NCI-H1417 treated with DMSO at 0.1 percent for 48 hours (cell line): ENCODE measurements around the gene H2AZ2.
"Not testable (repeated sequence)": the region's sequence is repeated elsewhere in the genome, so short reads cannot be mapped to it uniquely, and the experiment has no call there.

Experiments
- DNase-seq: peaks from one replicate; lab custom pipeline; 2025; lab: John Stamatoyannopoulos, UW

The H2AZ2 gene

GRCh38 chr7:44814919-44815318, 33.0 kb downstream of the H2AZ2 start:
- no peak for DNase-seq

DNA sequence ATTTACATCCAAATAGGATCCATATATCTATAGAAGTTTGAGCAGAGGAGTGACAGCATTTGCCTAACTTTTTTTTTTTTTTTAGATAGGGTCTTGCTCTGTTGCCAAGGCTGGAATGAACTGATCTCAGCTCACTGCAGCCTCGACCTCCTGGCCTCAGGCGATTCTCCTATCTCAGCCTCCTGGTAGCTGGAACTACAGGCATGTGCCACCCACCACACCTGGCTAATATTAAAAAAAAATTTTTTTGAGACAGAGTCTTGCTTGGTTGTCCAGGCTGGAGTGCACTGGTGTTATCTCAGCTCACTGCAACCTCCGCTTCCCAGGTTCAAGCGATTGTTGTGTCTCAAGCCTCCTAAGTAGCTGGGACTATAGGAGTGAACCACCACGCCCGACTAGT, 36.3 kb downstream of the H2AZ2 start:
- DNase-seq: no peak

DNA sequence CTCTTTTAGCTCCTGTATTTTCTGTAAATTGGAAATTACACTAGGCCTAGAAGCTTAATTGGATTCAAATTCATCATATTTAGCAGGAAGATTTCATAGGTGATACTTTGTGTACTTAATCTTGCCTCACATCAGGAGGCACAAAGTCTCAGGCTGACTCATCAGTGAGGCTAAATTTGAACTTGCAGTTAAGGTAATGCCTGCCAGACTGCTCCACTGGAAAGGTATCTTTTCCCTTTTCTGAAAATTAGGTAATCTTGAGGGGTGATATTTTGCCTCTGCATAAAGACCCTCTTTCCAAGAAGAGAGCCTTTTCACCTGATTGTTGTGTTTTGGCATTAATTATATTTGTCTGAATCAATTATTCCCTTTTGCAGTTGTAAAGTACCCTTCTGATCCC, 36.8 kb downstream of the H2AZ2 start:
- no peak for DNase-seq

- DNase-seq: no peak
These were observed 38.9 kb downstream of the H2AZ2 start for GRCh38 chr7:44808914-44809393.

DNA sequence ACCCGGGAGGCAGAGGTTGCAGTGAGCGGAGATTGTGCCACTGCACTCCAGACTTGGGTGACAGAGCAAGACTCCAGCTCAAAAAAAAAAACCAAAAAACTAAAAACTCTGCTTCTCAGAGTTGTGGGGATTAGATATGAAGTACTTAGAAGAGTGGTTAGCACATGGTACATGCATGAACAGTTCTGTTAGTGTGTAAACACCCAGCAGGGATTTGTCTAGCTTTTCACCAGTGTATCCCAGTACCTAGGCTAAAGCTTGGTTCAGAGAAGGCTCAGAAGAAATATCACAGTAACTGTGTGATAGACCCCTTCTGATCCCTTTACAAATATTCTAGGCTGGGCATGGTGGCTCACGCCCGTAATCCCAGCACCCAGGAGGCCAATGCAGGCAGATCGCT, 41.9 kb downstream of the H2AZ2 start:
- DNase-seq: no peak

DNA sequence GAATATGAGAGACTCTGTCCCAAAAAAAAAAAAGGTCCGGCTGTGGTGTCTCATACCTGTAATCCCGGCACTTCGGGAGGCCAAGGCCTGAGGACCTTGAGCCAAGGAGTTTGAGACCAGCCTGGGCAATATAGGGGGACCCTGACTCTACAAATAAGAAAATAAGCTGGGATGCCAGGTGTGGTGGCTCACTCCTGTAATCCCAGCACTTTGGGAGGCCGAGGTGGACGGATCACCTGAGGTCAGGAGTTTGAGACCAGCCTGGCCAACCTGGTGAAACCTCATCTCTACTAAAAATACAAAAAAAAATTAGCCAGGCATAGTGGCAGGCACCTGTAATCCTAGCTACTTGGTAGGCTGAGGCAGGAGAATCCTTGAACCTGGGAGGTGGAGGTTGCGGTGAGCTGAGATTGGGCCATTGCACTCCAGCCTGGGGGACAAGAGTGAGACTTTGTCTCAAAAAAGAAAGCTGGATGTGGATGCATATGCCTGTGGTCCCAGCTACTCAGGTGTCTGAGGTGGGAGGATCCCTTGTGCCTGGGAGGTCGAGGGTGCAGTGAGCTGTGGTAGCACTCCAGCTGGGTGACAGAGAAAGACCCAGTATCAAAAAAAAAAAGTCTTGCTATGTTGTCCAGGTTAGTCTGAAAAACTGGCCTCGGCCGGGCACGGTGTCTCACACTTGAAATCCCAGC, 43.9 kb downstream of the H2AZ2 start:
- not testable (repeated sequence) for DNase-seq

- DNase-seq: no peak
These were observed 45.4 kb downstream of the H2AZ2 start for GRCh38 chr7:44802418-44803025.

DNA sequence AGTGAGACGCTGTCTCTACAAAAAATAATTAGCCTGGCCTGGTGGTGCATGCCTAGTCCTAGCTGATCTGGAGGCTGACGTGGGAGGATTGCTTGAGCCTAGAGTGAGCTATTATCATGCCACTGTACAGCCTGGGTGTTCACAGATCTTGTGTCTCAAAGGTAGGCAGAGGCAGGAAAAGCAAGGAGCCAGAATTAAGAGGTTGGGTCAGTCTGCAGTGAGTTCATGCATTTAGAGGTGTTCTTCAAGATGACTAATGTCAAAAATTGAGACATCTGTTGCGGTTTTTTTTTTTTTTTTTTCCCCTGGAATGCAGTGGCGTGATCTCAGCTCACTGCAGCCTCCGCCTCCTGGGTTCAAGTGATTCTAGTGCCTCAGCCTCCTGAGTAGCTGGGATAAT, 46.0 kb downstream of the H2AZ2 start:
- no peak for DNase-seq

DNA sequence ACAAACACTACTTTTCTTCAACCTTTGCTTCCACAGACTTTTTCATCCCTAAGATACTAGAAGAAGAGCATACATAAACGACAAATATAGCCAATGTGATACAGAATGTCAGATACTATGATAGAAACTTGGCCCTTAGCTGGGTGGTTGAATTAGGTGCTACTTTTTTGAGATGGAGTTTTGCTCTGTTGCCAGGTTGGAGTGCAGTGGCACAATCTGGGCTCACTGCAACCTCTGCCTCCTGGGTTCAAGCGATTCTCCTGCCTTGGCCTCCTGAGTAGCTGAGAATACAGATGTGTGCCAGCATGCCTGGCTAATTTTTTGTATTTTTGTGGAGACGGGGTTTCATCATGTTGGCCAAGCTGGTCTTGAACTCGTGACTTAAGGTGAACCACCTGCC, 47.9 kb downstream of the H2AZ2 start:
- DNase-seq: no peak

- no peak for DNase-seq
These were observed 49.1 kb downstream of the H2AZ2 start for GRCh38 chr7:44798649-44799305.

DNA sequence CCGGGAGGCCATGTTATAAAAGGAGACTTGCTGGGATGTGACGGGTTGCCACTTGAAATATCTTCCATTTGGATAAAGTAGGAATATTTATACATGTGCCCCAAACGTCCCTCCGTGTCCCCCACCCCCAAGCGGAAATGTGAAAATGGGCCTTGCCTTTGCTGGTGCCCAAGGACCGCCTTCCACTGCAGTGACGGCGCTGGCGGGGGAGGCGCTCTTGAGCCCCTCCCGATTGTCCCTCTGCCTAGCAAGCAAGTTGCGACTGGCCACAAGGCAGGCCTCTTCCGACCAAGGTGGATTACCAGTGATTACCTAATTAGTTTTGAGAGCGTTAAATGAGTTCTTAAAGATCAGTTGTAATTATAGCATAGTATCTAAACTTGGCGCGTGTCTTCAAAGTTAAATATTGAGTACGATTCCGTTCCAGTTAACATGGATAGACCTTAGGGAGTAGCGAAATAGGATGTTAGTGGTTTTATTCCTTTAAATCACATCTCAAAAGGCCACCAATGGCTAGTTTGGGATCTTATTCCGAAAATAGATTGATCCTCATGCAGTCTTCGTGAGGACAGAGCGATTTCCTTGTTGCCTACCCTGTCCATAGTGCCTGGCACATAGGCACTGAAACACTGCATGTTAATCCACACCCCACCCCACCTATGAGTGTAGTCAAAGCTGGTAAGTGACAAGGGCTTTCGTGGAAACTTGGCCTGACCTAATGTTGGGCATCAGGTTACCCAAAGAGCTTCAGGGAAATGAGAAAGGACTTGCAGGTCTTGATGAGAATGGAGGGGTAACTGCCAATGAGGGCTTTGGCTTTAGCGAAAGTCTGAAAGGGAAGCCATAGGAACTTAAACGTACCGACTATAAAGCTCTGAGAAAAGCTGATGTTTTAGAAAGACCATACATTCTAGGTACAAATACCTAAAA, 50.3 kb downstream of the H2AZ2 start:
- DNase-seq: peak; percentile 13

GRCh38 chr7:44796504-44797328, 51.2 kb downstream of the H2AZ2 start, which contains the start of gene PPIA:
TSS of gene PPIA (plus strand) at chr7:44796681. CDS start at chr7:44796725, 44 bp downstream.
- DNase-seq: peak; percentile 89

- no peak for DNase-seq
These were observed 51.8 kb downstream of the H2AZ2 start for GRCh38 chr7:44796034-44796503.

DNA sequence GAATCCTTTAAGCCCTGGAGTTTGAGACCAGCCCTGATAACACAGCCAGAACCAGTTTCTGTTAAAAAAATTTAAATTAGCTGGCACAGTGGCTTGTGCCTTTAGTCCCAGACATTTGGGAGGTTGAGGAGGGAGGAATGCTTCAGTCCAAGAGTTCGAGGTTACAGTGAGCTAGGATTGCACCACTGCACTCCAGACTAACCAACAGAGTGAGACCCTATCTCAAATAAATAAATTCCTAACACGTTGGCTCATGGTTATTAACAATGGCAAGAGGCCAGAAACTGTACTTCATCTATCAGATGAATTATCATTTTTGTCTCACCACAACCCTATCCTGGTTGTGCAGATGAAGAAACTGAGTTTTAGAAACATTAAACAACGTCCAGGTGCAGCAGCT, 53.6 kb downstream of the H2AZ2 start:
- DNase-seq: no peak

DNA sequence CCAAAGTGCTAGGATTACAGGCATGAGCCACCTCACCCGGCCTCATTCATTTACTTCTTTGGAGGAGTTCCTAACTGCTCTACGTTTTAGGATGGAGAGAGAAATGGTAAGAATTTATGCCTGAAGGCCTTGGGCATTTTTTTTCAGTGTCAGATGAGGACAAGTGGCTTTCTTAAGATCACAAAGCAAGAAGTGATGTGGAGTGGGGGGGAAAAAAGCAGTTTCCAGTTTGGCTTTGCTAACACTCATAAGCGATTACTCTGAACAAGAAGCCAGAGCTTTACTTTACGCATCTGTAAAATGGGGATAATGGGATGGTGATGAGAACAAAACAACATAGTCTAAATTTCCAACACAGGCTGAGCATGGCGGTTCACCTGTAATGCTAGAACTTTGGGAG, 54.0 kb downstream of the H2AZ2 start:
- DNase-seq: no peak

DNA sequence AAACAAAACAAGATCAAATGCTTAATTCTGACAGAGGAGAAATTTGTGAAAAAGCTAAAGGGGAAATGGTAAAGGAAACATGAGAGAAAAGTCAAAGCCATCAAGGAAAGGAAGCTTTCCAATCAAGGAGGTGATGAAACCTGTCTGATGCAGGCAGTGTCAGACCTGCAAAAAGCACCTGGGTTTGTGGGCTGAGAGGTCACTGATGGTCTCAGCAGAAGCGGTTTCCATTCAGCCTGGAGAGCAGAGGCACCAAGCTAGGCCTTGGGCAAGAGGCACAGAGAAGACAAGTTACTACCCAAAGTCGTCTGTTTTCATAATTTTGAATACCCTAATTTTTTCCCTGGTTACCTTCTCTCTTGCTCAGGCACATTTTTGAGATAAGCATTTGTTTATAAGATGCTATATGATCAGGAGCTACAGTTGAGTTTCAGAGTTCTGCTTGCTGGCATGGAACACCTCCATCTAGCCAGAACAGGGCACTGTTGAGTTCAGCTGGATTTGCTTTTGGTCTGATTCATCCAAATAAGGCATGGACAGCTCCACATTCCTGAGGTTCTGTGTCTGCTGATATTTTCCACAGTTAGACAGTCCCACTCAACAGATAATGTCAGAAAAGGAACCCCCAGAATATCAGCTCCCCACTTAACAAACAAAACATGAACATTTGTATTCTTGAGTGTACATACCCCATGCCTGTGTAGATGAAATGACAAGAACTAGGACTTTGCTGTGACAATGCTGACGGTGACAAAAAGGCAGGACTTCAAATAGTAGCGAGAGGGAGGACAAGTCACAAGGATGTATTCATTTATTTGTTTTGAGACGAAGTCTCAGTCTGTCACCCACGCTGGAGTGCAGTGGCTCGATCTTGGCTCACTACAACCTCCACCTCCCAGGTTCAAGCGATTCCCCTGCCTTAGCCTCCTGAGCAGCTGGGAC, 56.3 kb downstream of the H2AZ2 start:
- no peak for DNase-seq

DNA sequence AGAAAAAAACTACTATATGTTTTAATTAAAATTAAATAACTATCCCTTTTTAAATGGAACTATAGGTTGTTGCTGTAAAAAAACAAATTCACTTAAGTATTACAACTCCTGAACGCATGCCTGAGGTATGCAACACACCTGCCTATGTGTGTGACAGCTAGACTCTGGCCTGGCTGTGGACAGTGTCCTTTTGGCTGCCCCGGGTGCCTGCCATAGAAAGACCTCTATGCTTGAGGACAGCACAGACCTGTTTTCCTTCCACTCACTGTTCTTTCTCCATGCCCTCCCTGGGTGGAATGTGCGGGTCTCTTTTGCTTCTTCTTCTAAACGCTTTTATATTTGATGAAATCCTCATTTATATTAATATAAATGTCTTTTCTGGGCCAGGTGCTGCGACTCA, 57.9 kb downstream of the H2AZ2 start:
- no peak for DNase-seq

DNA sequence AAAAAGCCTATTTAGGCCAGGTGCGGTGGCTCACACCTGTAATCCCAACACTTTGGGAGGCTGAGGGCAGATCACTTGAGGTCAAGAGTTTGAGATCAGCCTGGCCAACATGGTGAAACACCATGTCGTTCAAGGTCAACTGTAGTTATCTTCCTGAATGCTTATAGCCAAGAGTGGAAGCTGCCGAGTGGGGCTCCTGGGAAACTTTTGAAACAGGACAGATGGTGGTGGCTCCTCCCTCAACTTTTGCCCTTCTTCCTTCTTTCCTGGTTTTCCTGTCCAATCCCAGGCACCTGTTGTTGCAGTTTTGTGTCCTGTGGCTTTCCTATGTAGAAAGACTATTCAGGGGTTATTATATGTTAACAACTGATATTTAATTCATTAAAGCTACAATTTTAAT, 60.1 kb downstream of the H2AZ2 start:
- no peak for DNase-seq

DNA sequence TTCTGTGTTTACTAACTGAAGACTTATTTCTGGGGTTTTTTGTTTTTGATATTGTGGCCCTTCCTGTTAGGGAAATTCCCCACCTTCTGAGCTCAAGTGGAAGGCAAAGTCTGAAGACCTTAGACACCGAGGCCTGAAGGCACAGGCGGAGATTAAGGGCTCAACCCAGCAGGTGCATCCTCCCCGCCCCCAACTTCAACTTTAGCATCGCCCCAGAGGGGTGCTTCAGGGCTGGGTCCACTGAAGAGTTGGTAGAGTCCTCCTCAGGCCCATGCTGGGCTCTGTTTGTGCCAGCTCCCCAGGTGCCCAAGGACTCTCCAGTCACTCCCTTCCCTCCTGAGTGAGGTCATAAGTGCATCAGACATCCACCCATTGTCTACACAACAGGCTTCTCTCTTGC, 60.8 kb downstream of the H2AZ2 start:
- no peak for DNase-seq

- not testable (repeated sequence) for DNase-seq
These were observed 62.7 kb downstream of the H2AZ2 start for GRCh38 chr7:44785218-44785617.
